ENCODE data around the gene SIGLEC1.

DNA sequence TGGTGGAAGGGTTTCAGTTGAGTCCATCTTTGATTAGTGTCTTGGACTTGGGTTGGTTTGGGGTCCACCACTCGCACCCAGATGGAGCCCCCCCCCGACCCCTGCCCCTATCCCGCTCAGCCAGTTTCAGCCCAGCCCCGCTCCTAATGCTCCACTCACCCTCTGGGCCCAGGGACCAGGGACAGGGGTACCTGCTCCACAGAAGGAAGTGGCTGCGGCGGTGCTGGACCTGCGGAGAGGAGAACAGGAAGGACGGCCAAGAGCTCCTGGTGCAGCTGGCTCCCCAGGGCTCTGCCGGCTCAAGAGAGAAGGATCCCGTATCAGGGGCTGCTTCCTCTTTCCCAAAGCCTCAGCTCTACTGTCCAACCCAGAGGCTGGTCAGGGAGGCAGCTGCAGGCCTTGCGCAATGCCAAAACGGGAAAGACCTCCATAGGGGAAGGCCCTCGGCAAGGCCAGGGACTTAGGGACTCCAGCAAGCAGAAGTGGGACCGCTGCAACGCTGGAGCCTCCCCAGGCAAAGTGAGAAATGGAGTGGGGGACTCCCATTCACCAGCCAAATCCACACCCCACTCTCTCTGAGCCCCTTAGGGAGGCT, at the start of gene SIGLEC1:
- TF ChIP-seq, protein P1, sequence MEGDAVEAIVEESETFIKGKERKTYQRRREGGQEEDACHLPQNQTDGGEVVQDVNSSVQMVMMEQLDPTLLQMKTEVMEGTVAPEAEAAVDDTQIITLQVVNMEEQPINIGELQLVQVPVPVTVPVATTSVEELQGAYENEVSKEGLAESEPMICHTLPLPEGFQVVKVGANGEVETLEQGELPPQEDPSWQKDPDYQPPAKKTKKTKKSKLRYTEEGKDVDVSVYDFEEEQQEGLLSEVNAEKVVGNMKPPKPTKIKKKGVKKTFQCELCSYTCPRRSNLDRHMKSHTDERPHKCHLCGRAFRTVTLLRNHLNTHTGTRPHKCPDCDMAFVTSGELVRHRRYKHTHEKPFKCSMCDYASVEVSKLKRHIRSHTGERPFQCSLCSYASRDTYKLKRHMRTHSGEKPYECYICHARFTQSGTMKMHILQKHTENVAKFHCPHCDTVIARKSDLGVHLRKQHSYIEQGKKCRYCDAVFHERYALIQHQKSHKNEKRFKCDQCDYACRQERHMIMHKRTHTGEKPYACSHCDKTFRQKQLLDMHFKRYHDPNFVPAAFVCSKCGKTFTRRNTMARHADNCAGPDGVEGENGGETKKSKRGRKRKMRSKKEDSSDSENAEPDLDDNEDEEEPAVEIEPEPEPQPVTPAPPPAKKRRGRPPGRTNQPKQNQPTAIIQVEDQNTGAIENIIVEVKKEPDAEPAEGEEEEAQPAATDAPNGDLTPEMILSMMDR (conservative IDR thresholded peaks at IDR 0.05; ENCODE audit: low read depth, low read length): no peak
- TF ChIP-seq EZH2phosphoT487 (IDR thresholded peaks at IDR 0.05; ENCODE audit: borderline replicate concordance, low read length) (no peak), EZH2 (IDR thresholded peaks at IDR 0.05; ENCODE audit: low read length, unreplicated experiment) (no peak)
